Neural progenitor cell (in vitro differentiated cells): Measurements from ENCODE around the gene NUAK2.

Source experiments
- EZH2 ChIP-seq: fragments of 200-600 bp; sonication (generic); IDR thresholded peaks from 2 replicates; pipeline ENCODE4 v1.6.1; 2017; ENCODE audit warnings: antibody characterized with exemption, mild to moderate bottlenecking, moderate library complexity
- EZH2phosphoT487 ChIP-seq: fragments of 200-600 bp; sonication (generic); IDR thresholded peaks from 2 replicates; pipeline ENCODE4 v1.6.1; 2017; ENCODE audit warnings: antibody characterized with exemption
- TF ChIP-seq, protein P1 (sequence below): fragments of 200-600 bp; sonication (generic); IDR thresholded peaks from 2 replicates; pipeline ENCODE4 v1.5.1; 2017; ENCODE audit warnings: antibody characterized with exemption, mild to moderate bottlenecking

DNA sequence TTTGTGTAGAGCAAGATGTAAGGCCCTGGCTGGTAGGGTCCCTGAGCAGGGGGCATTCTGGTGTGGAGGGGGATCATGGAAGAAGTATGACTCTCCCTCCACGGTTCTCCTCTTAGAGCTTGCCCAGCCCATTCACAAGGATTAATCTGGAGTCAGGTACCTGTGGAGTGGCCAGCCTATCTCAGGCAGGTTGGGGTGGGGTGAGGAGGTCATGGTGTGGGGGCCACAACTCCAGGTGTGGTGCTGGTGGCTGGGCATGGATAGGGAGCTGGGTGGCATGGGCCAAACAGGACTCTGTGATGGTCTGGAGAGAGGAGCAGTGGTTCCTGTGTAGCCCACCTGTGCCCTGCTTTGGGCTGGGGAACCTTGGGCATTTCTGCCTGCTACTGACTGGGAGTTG lies 61.5 kb downstream of the NUAK2 start:
- TF ChIP-seq, protein P1, sequence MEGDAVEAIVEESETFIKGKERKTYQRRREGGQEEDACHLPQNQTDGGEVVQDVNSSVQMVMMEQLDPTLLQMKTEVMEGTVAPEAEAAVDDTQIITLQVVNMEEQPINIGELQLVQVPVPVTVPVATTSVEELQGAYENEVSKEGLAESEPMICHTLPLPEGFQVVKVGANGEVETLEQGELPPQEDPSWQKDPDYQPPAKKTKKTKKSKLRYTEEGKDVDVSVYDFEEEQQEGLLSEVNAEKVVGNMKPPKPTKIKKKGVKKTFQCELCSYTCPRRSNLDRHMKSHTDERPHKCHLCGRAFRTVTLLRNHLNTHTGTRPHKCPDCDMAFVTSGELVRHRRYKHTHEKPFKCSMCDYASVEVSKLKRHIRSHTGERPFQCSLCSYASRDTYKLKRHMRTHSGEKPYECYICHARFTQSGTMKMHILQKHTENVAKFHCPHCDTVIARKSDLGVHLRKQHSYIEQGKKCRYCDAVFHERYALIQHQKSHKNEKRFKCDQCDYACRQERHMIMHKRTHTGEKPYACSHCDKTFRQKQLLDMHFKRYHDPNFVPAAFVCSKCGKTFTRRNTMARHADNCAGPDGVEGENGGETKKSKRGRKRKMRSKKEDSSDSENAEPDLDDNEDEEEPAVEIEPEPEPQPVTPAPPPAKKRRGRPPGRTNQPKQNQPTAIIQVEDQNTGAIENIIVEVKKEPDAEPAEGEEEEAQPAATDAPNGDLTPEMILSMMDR, result no peak
- no peak for TF ChIP-seq EZH2
- TF ChIP-seq EZH2phosphoT487, result no peak
